Stimulated activated CD4-positive, alpha-beta T cell treated with anti-CD3 and anti-CD28 coated beads, Interleukin-1b, Interleukin-23, amount 100 ng/mL, for 4 hours (primary cell): ENCODE data around the gene CTSD.
"Not testable (repeated sequence)": the region's sequence is repeated elsewhere in the genome, so short reads cannot be mapped to it uniquely, and the experiment has no call there.

ENCODE experiments used
- DNase-seq, 2 donors: peaks; one replicate each; pipeline ENCODE4 v3.0.0-alpha.2; 2020; ENCODE audit warnings: low read depth in 2 of 2

Gene CTSD

DNA sequence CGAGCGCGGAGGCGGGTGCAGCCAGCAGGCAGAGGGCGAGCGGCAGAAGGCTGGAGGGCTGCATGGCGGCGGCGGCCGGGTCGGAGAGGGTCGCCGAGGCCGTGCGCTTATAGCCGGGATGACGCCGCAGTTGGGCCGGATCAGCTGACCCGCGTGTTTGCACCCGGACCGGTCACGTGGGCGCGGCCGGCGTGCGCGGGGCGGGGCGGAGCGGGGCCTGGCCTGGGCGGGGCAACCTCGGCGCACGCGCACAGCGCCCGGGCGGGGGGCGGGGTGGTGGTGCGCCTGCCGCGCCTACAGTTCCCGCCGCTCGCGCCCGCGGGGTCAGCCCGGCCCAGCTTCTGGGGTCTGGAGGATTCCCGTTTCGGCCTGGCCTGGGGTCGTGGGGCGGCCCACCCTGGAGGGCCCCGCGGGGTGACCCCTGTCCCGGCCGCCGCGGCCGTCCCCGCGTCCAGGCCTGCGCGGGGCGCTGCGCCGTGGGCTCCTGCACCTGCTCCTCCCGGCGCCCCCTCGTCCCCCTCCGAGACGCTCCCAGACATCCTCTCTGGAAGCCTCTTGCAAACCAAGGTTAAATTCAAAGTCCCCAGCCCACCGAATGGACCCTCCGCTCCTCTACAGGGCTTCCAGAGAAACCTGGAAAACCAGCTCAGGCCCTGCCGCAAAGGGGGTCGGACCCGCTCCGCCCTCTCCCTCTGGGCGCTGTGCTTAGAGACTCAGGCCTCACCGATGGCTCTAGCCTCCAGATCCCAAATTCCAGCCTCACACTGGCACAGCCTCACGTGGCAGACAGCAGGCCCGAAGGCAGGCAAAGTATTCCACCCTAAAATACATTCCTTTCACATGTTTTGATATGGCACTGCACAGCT, at the start of gene CTSD:
TSS of gene CTSD (minus strand) at position 132 of the 866 bp plus-strand sequence. CDS start at position 64, 68 bp downstream.
- DNase-seq = peak; percentile 82 to 91

DNA sequence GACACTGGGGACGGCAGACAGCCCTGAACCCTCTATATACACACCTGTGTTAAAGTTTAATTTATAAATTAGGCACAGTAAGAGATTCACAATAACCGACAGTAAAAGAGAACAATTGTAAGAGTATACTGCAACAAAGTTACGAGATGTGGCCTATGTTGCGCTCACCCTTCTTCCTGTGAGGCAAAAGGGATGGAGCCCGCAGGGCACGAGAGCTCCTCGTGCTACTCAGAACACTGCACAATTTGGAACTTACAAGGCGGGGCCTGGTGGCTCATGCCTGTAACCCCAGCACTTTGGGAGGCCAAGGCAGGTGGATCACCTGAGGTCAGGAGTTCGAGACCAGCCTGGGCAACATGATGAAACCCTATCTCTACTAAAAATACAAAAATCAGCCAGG, 49.6 kb upstream of the CTSD start:
- DNase-seq = not testable (repeated sequence)

DNA sequence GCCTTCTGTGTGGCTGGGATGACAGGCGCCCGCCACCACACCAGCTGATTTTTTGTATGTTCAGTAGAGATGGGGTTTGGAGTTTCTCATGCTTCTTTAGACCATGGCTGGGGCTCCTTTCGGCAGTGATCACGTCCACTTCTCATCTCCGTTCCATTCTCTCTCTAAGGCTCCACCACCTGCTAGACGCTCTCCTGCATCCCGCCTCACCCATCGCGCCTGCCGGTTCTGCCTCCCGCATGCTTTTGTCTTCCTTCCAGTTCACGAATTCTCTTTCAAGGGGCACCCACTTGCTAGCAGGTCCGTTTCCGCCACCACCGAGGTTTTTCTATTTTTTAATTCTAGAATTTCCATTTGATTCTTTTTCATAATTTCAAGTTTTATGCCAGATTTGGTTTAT, 49.1 kb upstream of the CTSD start:
- DNase-seq = no peak

DNA sequence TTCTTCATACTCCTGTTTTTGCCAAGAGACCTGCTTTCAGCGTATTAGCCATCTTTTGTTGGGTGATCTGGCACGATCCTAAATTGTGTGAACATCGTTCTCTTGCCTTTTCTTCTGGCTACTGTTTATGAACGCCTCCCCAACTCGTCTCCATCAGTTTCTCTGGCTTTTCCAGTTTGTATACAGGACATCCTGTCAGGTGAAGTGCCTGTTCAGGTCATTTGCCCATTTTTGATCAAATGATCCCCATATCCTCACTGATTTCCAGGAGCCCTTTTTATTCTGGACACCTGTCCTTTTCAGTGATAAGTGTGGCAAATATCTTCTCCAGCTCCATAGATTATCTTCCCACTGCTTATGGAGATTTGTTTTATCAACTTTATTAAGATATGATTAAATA, 48.5 kb upstream of the CTSD start:
- no peak for DNase-seq

GRCh38 chr11:1810761-1811160, 47.0 kb upstream of the CTSD start:
- DNase-seq = no peak

GRCh38 chr11:1807264-1807995, 43.7 kb upstream of the CTSD start:
- no peak for DNase-seq

- no peak for DNase-seq
Measured at GRCh38 chr11:1805525-1805924, 41.8 kb upstream of the CTSD start.

GRCh38 chr11:1803835-1804519, 40.2 kb upstream of the CTSD start:
- DNase-seq = not testable (repeated sequence)

GRCh38 chr11:1803246-1803645, 39.5 kb upstream of the CTSD start:
- no peak for DNase-seq

- DNase-seq = no peak
Measured at GRCh38 chr11:1797391-1798125, 33.8 kb upstream of the CTSD start.

DNA sequence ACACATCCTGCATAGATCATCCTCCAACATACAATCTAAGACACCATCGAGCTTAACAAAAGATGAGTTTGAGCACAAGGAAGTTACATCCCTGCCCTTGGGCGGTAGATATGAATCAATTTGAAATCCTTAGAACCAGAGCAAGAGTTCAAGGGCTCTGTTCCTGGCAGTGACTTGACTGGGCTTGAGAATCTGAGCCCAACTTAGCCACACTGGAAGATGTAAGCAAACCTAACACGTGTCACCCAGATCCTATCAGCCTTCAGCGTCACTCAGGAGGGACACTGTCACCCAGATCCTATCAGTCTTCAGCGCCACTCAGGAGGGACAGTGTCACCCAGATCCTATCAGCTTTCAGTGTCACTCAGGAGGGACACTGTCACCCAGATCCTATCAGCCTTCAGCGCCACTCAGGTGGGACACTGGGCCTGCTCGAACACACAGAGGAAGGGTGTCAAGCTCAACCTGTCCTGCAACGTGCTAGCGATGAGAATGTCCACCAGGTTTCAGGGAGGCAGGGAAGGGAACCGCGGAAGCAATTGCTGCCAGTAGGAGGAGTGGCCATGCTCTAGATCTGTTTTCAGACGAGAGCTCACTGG, 32.8 kb upstream of the CTSD start:
- no peak for DNase-seq

GRCh38 chr11:1793081-1793480, 29.4 kb upstream of the CTSD start:
- no peak for DNase-seq

GRCh38 chr11:1792461-1792860, 28.7 kb upstream of the CTSD start:
- DNase-seq = no peak

GRCh38 chr11:1791912-1792311, 28.2 kb upstream of the CTSD start:
- no peak for DNase-seq

GRCh38 chr11:1786466-1786865, 22.7 kb upstream of the CTSD start:
- DNase-seq = no peak

GRCh38 chr11:1785749-1786413, 22.2 kb upstream of the CTSD start:
- DNase-seq = no peak

- DNase-seq = no peak
Measured at GRCh38 chr11:1784761-1785650, 21.3 kb upstream of the CTSD start.

GRCh38 chr11:1783725-1784529, 20.2 kb upstream of the CTSD start:
- no peak for DNase-seq
